Measurements from ENCODE around the gene KCNJ15. TPM values are rescaled to one million over a fixed set of nuclear protein-coding genes. Genes with fewer than 3 reads are reported as not detected.

KCNJ15 gene
- total and polyA plus RNA-seq, 10 of the 15 experiments (the other 5 are each of a cell fraction or from before 2014, with no cell fraction given) = 0.05 to 2.7 (median 0.33) TPM; not detected in 6

DNA sequence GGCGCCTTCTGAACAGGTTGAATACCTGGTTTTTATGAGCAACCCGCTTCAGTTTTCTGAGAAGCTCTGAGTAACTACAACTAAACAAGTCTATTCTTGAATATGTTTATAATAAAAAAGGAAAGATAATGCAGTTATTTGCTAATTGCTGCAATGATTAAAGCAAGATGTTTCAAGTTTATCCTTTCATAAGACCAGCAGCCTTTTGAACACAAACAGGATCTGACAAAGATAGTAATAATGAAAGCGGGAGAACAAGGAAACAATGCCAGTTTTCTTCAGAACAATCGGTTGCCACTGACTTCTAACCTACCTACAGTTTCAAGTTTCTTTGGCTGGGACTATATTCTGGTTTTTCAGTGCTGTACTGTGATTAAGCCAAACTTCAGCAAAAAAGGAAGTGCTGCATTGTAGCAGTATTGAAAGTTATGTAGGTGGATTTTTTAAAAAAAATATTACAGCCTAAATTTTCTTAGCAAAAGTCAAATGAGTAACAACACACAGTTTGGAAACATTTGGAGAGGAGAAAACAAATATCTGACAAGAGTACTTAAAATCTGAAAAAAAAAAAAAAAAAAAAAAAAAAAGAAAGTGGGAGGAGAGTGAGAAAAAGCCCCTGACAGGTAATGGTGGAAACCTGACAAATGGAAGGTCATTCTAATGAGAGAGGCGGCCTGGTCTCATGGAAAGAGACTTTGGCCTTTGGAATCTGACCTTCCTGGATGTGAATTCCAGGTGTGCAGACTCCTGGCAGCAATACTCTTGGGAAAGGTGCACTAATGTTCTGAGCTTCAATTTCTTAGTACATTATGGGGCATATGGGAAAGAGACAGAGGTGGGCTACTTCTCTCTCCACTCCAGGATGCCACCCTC, 11.4 kb downstream of the KCNJ15 start (continued):
- TF ChIP-seq, protein P1, sequence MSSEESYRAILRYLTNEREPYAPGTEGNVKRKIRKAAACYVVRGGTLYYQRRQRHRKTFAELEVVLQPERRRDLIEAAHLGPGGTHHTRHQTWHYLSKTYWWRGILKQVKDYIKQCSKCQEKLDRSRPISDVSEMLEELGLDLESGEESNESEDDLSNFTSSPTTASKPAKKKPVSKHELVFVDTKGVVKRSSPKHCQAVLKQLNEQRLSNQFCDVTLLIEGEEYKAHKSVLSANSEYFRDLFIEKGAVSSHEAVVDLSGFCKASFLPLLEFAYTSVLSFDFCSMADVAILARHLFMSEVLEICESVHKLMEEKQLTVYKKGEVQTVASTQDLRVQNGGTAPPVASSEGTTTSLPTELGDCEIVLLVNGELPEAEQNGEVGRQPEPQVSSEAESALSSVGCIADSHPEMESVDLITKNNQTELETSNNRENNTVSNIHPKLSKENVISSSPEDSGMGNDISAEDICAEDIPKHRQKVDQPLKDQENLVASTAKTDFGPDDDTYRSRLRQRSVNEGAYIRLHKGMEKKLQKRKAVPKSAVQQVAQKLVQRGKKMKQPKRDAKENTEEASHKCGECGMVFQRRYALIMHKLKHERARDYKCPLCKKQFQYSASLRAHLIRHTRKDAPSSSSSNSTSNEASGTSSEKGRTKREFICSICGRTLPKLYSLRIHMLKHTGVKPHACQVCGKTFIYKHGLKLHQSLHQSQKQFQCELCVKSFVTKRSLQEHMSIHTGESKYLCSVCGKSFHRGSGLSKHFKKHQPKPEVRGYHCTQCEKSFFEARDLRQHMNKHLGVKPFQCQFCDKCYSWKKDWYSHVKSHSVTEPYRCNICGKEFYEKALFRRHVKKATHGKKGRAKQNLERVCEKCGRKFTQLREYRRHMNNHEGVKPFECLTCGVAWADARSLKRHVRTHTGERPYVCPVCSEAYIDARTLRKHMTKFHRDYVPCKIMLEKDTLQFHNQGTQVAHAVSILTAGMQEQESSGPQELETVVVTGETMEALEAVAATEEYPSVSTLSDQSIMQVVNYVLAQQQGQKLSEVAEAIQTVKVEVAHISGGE (CRISPR knock-in tag; IDR thresholded peaks at IDR 0.05) = no peak
- TF ChIP-seq ELK1 (IDR thresholded peaks at IDR 0.05; ENCODE audit: low read depth, low read length) = no peak
- TF ChIP-seq YY1 (IDR thresholded peaks at IDR 0.05; ENCODE audit: low read depth, low read length) = peak; percentile 10; the same call in 1 of the 2 replicates
- peak; percentile 86 for TF ChIP-seq IKZF1 (conservative IDR thresholded peaks at IDR 0.05)
- TF ChIP-seq, protein P2, sequence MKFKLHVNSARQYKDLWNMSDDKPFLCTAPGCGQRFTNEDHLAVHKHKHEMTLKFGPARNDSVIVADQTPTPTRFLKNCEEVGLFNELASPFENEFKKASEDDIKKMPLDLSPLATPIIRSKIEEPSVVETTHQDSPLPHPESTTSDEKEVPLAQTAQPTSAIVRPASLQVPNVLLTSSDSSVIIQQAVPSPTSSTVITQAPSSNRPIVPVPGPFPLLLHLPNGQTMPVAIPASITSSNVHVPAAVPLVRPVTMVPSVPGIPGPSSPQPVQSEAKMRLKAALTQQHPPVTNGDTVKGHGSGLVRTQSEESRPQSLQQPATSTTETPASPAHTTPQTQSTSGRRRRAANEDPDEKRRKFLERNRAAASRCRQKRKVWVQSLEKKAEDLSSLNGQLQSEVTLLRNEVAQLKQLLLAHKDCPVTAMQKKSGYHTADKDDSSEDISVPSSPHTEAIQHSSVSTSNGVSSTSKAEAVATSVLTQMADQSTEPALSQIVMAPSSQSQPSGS (IDR thresholded peaks at IDR 0.05; ENCODE audit: low read length) = no peak
- peak; percentile 51; the same call in 1 of the 2 replicates for TF ChIP-seq MTA2 (IDR thresholded peaks at IDR 0.05; ENCODE audit: low read depth)
- TF ChIP-seq WRNIP1 (IDR thresholded peaks at IDR 0.05; ENCODE audit: borderline replicate concordance, low read depth, low read length) = no peak
- TF ChIP-seq ZBTB4 (CRISPR knock-in tag; IDR thresholded peaks at IDR 0.05) = no peak
- TF ChIP-seq RAD51 (IDR thresholded peaks at IDR 0.05) = no peak
- TF ChIP-seq TCF3 (IDR thresholded peaks at IDR 0.05; ENCODE audit: borderline replicate concordance, insufficient read depth, low read depth, low read length) = no peak
- TF ChIP-seq, protein P3, sequence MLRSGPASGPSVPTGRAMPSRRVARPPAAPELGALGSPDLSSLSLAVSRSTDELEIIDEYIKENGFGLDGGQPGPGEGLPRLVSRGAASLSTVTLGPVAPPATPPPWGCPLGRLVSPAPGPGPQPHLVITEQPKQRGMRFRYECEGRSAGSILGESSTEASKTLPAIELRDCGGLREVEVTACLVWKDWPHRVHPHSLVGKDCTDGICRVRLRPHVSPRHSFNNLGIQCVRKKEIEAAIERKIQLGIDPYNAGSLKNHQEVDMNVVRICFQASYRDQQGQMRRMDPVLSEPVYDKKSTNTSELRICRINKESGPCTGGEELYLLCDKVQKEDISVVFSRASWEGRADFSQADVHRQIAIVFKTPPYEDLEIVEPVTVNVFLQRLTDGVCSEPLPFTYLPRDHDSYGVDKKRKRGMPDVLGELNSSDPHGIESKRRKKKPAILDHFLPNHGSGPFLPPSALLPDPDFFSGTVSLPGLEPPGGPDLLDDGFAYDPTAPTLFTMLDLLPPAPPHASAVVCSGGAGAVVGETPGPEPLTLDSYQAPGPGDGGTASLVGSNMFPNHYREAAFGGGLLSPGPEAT (IDR thresholded peaks at IDR 0.05; ENCODE audit: low read depth) = peak; percentile 55; the same call in 1 of the 2 replicates
- TF ChIP-seq NBN (IDR thresholded peaks at IDR 0.05) = 0 out of 2 replicates have a peak, but pooled peaks have one; percentile 15
- TF ChIP-seq IKZF2 (IDR thresholded peaks at IDR 0.05) = peak; percentile 91
- TF ChIP-seq FOS (IDR thresholded peaks at IDR 0.05; ENCODE audit: borderline replicate concordance, extremely low read depth, insufficient read length) = no peak
- peak; percentile 76 for TF ChIP-seq IRF4 (IDR thresholded peaks at IDR 0.05; ENCODE audit: low read depth, low read length)
- no peak for TF ChIP-seq STAT1 (conservative IDR thresholded peaks at IDR 0.05)
- peak; percentile 27; the same call in 1 of the 2 replicates for TF ChIP-seq BCL11A (IDR thresholded peaks at IDR 0.05; ENCODE audit: low read depth, low read length)

Data from GM12878 (cell line).